Gastrocnemius medialis (tissue), 4 donors: ENCODE measurements around the gene NLGN4X.

Experiments used
- POLR2A ChIP-seq, 2 donors: fragments of 450-650 bp; IDR thresholded peaks; one replicate each; pipeline ENCODE4 v1.6.1; 2017; ENCODE audit warnings: antibody characterized with exemption in 2 of 2, mild to moderate bottlenecking in 2 of 2, moderate library complexity in 2 of 2
- TF ChIP-seq, protein P1 (sequence below), 5 experiments: fragments of 450-650 bp in 3 of 5; fragments of 200-600 bp in 2 of 5; sonication (generic) in 2 of 5; IDR thresholded peaks in 4 of 5; conservative IDR thresholded peaks in 1 of 5; 1 replicate in 4 of 5; 2 replicates in 1 of 5; pipeline ENCODE4 v1.5.1; 2016 to 2019; ENCODE audit warnings: antibody characterized with exemption in 5 of 5, mild to moderate bottlenecking in 3 of 5, moderate library complexity in 3 of 5

DNA sequence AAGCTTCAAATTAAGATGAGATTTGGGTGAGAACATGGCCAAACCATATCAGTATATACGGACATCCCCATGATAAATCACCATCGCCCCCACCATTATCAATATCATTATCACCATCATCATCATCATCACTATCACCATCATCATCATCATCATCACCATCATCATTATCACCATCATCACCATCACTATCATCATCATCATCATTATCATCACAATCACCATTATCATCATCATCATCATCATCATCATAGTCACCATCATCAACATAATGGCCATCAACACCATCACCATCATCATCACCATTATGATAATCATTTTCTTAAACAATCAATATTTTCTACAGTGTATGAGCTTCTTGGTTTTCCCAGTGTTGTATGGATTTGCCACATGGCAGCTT, 360.9 kb downstream of the NLGN4X start:
- TF ChIP-seq, protein P1, sequence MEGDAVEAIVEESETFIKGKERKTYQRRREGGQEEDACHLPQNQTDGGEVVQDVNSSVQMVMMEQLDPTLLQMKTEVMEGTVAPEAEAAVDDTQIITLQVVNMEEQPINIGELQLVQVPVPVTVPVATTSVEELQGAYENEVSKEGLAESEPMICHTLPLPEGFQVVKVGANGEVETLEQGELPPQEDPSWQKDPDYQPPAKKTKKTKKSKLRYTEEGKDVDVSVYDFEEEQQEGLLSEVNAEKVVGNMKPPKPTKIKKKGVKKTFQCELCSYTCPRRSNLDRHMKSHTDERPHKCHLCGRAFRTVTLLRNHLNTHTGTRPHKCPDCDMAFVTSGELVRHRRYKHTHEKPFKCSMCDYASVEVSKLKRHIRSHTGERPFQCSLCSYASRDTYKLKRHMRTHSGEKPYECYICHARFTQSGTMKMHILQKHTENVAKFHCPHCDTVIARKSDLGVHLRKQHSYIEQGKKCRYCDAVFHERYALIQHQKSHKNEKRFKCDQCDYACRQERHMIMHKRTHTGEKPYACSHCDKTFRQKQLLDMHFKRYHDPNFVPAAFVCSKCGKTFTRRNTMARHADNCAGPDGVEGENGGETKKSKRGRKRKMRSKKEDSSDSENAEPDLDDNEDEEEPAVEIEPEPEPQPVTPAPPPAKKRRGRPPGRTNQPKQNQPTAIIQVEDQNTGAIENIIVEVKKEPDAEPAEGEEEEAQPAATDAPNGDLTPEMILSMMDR (IDR thresholded peaks at IDR 0.05 in 4 of 5, conservative IDR thresholded peaks at IDR 0.05 in 1 of 5) = no peak
- TF ChIP-seq POLR2A (IDR thresholded peaks at IDR 0.05) = no peak
